ENCODE measurements around the gene TMC8.
"Not testable (repeated sequence)": the region's sequence is repeated elsewhere in the genome, so short reads cannot be mapped to it uniquely, and the experiment has no call there.

- not testable (repeated sequence) for TF ChIP-seq CTCF (conservative IDR thresholded peaks at IDR 0.05); ZFX (IDR thresholded peaks at IDR 0.05)
Observed at GRCh38 chr17:78082355-78082872, 48.2 kb upstream of the TMC8 start.
